ENCODE results near the gene UGGT1. TPM values are rescaled to one million over a fixed set of nuclear protein-coding genes. Genes with fewer than 3 reads are reported as not detected.

Gene UGGT1
- total RNA-seq, 1 experiment from 2014 or later, result 55.9 TPM

GRCh38 chr2:128139624-128140023, 48.6 kb downstream of the UGGT1 start:
- H3K4ac ChIP-seq (ENCODE audit: low read depth, low read length), result no peak overlapping the region
- H2AFZ ChIP-seq (ENCODE audit: low read length), result no peak overlapping the region
- no peaks in the 10 kb centered on the region for H3K9me3 ChIP-seq (ENCODE audit: control insufficient read depth, low read depth, low read length)
- H4K20me1 ChIP-seq (ENCODE audit: control insufficient read depth, insufficient read depth, insufficient read length), result no peaks in the 10 kb centered on the region
- no peaks in the 10 kb centered on the region for H3K27me3 ChIP-seq (ENCODE audit: insufficient read depth, low read length)
- H3K79me2 ChIP-seq (ENCODE audit: insufficient read depth, low read length), result no peaks in the 10 kb centered on the region
- no peak overlapping the region for H2BK12ac ChIP-seq (ENCODE audit: insufficient read length, low read depth, low read length)
- no peak overlapping the region for H3T11ph ChIP-seq (ENCODE audit: low read length)
- H3K4me1 Mint-ChIP-seq, result no peaks in the 10 kb centered on the region
- no CpG with 5 or more reads among the region's 9 CpGs for WGBS (ENCODE audit: extremely low coverage, insufficient read length, low lambda C conversion rate)
- no peak overlapping the region for H3K14ac ChIP-seq (ENCODE audit: insufficient read depth, low read length)
- no peak overlapping the region for H3K18ac ChIP-seq (ENCODE audit: insufficient read length, low read depth, low read length)
- H2BK120ac ChIP-seq (ENCODE audit: low read depth, low read length, poor library complexity, severe bottlenecking), result no peak overlapping the region
- H3K27ac ChIP-seq (ENCODE audit: insufficient read length, low read depth, low read length), result no peak overlapping the region
- TF ChIP-seq CTCF (conservative IDR thresholded peaks at IDR 0.05), result no peak
- no peak overlapping the region for H4K8ac ChIP-seq (replicated peaks; ENCODE audit: insufficient read length, low read depth, low read length)
- H2BK20ac ChIP-seq (ENCODE audit: low read depth, low read length, poor library complexity, severe bottlenecking), result no peak overlapping the region
- no peak overlapping the region for H2BK5ac ChIP-seq (ENCODE audit: insufficient read length, low read length)
- H3K23ac ChIP-seq (ENCODE audit: insufficient read length, low read depth, low read length), result no peak overlapping the region
- H3K79me1 ChIP-seq (ENCODE audit: insufficient read depth, low read depth, low read length, poor library complexity, severe bottlenecking), result no peaks in the 10 kb centered on the region
- DNase-seq, result no peak
- no peaks in the 10 kb centered on the region for H3K9me3 Mint-ChIP-seq
- H4K5ac ChIP-seq (ENCODE audit: insufficient read length, low read depth, low read length), result no peak overlapping the region
- peaks cover 28 to 50% (median 50%) of the 10 kb centered on the region in 3 experiments; a peak in 6 of 7 replicates for H3K36me3 Mint-ChIP-seq (ENCODE audit: insufficient read depth in 1 of 3, low read depth in 3 of 3)
- H3K4me1 ChIP-seq (ENCODE audit: insufficient read depth, low read length), result no peaks in the 10 kb centered on the region
- H3K9ac ChIP-seq (ENCODE audit: extremely low read depth, insufficient read length, low read length), result no peak overlapping the region
- H4K91ac ChIP-seq (ENCODE audit: insufficient read length, low read depth, low read length), result no peak overlapping the region
- no peaks in the 10 kb centered on the region for H3K23me2 ChIP-seq (ENCODE audit: insufficient read length, low read depth, low read length, poor library complexity, severe bottlenecking)
- H3K56ac ChIP-seq (ENCODE audit: insufficient read length, low read depth, low read length), result no peak overlapping the region
- H3K4me2 ChIP-seq (ENCODE audit: insufficient read depth, insufficient read length, low read length), result no peak overlapping the region
- H2BK15ac ChIP-seq (ENCODE audit: low read depth, low read length), result no peak overlapping the region
- no peaks in the 10 kb centered on the region for H3K27me3 Mint-ChIP-seq (ENCODE audit: low read depth)
- no peak overlapping the region for H2AK5ac ChIP-seq (ENCODE audit: insufficient read length, low read length)
- no peak overlapping the region; a peak in 1 of 7 replicates for H3K27ac Mint-ChIP-seq
- H3K4me3 Mint-ChIP-seq, result no peak overlapping the region

All from H9 (cell line).